Spleen (tissue), 7 donors: ENCODE results near the gene SNRPD3.

Experiments
- CTCF ChIP-seq, 11 experiments: fragments of 200-600 bp in 7 of 11; fragments of 450-650 bp in 4 of 11; sonication (generic) in 4 of 11; IDR thresholded peaks in 8 of 11; conservative IDR thresholded peaks in 3 of 11; 1 replicate in 7 of 11; 2 replicates in 4 of 11; pipeline versions ENCODE4 v1.4.0 to v1.8.0; 2016 to 2021; ENCODE audit warnings: antibody characterized with exemption in 11 of 11, inconsistent platforms in 4 of 11, mild to moderate bottlenecking in 1 of 11
- POLR2A ChIP-seq, 3 donors: fragments of 450-650 bp; IDR thresholded peaks; one replicate each; pipeline ENCODE4 v1.5.1; 2017; ENCODE audit warnings: antibody characterized with exemption in 3 of 3, mild to moderate bottlenecking in 1 of 3
- donor health status: DM: no; HTN: no; CAD: no; lungs with moderate emphysema.
- donor health status: DM: no; HTN: no; CAD: no.
- donor health status: DM: no; HTN: no; CAD: no.

- TF ChIP-seq POLR2A (IDR thresholded peaks at IDR 0.05), result no peak
- no peak for TF ChIP-seq CTCF (IDR thresholded peaks at IDR 0.05 in 8 of 11, conservative IDR thresholded peaks at IDR 0.05 in 3 of 11)
Observed at GRCh38 chr22:24532075-24532474, 23.7 kb upstream of the SNRPD3 start.
